Measurements from ENCODE around the gene TRAPPC5.

TRAPPC5 gene

DNA sequence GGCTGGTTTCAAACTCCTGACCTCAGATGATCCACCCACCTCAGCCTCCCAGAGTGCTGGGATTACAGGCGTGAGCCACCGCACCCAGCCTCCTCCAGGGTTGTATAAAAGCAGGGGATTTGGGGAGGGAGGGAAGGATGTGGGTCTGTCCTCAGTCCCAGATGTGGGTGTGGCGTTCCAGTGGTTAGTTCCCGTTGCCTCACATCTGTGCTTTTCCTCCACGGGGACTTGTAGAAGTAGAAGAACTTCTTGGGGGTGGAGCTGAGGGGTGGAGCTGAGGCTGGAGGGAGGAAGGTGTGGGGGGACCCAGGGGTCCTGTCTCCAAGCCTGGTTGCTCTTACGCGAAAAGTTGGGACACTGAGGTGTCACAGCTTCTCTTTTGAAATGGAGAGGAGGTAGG lies 4.3 kb upstream of the TRAPPC5 start:
- DNase-seq = peak; percentile 50 to 75 (median 63)

- peak in 3 of 4 experiments; percentile 52 to 62 (median 56) for DNase-seq
These were observed 3.8 kb upstream of the TRAPPC5 start, which contains the start of gene MCEMP1 for GRCh38 chr19:7676854-7677253. TSS of gene MCEMP1 (plus strand) at chr19:7677090. CDS start at chr19:7677121, 31 bp downstream.

- peak in 1 of 4 experiments; percentile 34 for DNase-seq
These were observed 2.8 kb upstream of the TRAPPC5 start for GRCh38 chr19:7677669-7678311.

DNA sequence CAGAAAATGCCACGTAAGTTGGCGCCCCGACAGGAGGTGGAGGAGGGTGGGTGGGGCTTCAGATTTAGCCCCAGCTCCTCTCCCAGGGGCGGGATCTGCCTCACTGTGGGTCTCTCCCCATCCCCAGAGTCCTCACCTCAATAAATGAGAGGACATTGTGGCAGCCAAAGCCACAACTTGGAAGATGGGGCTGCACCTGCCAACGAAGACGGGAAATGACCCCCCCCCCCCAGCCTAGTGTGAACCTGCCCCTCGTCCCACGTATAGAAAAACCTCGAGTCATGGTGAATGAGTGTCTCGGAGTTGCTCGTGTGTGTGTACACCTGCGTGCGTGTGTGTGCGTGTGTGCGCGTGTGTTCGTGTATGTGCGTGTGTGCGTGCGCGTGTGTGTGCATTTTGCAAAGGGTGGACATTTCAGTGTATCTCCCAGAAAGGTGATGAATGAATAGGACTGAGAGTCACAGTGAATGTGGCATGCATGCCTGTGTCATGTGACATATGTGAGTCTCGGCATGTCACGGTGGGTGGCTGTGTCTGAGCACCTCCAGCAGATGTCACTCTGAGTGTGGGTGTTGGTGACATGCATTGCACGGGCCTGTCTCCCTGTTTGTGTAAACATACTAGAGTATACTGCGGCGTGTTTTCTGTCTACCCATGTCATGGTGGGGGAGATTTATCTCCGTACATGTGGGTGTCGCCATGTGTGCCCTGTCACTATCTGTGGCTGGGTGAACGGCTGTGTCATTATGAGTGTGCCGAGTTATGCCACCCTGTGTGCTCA lies 1.5 kb upstream of the TRAPPC5 start:
- peak; percentile 49 to 73 (median 68) for DNase-seq

DNA sequence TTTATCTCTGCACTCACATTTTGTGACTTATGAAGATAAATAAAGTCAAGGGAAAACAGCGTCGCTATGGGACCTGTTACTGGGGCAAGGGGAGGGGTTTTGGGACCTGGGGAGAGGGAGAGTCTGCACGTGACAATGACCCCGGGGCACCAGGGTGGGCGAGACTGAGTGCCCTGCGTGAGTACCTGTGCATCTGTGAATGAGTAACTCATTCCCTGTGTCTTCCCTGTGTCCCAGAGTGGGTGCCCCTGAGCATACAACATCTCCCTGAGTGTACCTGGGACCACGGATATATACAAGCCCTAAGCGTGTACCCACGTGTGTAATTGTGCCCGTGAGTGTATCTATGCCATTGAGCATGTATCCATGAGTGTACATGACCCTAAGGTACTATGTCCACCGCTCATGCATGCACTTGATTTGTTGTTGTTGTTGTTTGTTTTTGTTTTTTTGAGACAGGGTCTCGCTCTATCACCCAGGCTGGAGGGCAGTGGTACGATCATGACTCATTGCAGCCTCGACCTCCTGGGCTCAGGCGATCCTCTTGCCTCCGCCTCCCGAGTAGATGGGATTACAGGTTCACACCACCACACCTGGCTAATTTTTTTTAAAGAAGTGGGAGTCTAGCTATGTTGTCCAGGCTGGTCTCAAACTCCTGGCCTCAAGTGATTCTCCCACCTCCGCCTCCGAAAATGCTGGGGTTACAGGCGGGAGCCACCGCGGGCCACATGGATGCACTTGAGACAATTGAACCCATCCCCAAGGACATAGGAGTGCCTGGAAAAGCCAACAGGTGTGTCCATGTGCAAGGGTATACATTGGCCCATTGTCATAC lies 645 bp upstream of the TRAPPC5 start:
- DNase-seq = no peak

GRCh38 chr19:7681340-7682174 lies 924 bp downstream of the TRAPPC5 start:
- DNase-seq = peak; percentile 88 to 96 (median 92)

GRCh38 chr19:7682175-7682855 lies 1.7 kb downstream of the TRAPPC5 start:
- no peak for DNase-seq

DNA sequence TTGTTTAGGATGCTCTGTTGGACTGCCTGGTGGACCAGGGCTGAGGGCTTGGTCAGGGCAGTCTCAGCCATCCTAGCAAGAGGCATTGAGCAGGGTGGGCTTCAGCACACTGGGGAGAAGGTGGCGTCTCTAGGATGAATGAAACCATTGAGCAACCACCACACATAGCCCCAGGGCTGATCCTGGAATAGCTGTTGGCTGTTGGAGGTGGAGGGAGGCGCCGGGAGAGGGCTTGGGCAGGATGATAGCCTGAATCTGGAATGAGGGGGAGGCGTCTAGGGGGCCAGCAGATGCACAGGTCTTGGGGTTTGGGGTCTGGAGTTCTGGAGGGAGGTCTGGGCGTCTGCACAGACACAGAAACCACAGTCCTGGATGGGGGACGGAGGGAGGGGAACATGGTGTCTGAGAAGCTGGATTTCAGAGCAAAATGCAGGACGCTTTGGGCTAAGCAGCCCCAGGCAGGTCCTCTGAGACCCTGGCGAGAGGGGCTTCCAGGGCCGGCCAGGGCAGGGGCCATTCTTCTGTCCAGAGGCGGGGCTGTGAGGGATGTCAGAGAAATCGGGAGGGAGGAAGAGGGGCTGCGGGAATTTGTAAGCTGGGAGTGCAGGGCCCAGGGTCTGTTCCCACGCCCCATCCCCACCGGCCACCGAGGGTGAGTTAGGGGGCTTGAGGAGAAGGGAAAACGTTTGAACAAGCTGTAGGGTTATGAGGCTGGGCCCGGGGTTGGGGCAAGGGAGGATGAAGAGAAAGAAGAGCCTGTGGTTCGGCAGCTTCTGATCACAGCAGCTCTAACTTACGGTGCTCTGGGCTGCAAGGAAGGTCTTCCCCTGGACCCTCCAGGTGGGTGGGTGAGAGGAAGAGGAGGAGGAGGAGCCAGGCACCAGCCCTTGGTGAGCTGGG lies 5.2 kb downstream of the TRAPPC5 start:
- no peak for DNase-seq

DNA sequence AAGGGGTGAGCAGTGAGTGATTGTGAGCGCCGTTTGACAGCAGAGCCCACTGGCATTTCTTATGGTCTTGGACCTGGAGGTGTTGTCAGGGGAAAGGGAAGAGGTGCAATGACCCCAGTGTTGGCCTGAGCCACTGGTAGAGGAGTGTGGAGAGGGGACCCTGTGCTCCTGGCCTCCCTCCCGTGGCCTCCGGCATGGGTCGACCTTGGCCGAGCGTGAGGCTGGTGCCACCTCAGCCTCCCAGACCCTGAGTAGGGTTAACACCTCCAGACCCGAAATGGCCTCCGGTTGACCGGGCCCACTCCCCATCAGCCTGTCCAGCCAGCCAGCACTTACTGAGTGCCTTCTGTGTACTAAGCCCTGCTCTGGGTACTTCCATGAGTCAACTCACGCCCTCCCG lies 6.5 kb downstream of the TRAPPC5 start:
- no peak for DNase-seq

- DNase-seq = no peak
These were observed 8.5 kb downstream of the TRAPPC5 start for GRCh38 chr19:7689165-7689564.

- no peak for DNase-seq
These were observed 10.2 kb downstream of the TRAPPC5 start for GRCh38 chr19:7690779-7691258.

GRCh38 chr19:7691497-7691896 lies 10.9 kb downstream of the TRAPPC5 start:
- no peak for DNase-seq

DNA sequence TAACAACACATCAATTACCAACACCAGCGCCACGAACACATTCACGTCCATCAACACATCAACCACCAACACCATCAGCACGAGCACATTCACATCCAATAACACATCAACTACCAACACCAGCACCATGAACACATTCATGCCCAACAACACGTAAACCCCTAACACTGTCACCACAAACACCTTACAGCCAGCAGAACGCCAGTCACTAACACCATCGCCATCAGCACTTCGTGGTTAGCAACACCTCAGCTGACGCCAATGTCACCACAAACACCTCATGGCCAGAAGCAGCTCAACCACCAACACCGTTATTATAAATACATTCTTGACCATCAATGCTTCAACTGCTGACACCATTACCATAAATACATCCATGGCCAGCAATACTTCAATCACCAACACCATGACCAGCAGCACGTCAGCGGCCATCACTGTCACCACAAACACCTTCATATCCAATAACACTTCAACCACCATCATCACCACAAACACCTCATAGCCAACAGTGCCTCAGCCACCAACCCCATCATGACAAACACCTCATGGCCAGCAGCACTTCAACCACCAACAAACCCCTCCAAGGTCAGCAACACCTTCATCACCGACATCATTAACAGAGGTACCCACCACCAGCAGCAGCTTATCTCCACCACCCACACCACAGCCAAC lies 11.9 kb downstream of the TRAPPC5 start:
- no peak for DNase-seq

GRCh38 chr19:7694499-7694898 lies 13.9 kb downstream of the TRAPPC5 start:
- peak in 1 of 4 experiments; percentile 33 for DNase-seq

- DNase-seq = no peak
These were observed 17.2 kb downstream of the TRAPPC5 start for GRCh38 chr19:7697721-7698287.

DNA sequence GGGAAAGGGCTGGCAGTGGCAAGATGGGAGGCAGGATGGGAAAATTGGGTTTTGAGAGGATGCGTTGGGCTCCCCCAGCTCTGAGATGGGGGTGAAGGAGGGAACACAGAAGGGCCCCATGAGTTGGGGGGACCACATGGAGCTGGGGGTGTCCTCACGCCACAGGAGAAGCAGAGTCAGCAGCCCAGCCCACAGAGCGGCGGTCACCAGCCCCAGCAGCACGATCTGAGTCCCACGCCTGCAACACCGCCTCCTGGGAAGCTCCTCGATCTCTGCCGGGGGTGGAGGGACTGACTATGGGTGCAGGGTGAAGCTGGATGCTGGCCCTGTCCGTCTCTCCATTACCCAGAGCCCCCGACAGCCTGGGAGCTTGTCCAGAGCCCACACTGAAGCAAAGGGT lies 17.9 kb downstream of the TRAPPC5 start:
- DNase-seq = peak in 3 of 4 experiments; percentile 25 to 48 (median 39)

DNA sequence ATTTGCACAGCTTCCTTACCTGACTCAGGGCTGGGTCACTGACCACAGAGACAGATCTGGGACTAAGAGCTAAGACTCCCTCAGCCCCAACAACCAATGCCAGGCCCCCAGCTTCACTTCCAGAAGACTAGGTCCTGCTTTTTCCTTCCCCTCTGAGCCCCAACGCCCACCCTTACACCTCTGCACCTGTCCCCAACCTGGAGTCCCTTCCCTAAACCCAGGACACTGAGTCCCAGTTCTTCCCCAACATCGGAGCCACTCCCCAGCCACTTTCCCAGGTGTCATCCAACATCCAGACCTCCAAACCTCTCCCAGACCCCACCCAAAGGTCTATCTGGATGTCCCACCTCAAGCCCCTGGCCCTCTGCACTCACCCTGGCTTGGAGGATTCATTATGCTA lies 18.4 kb downstream of the TRAPPC5 start:
- no peak for DNase-seq

GRCh38 chr19:7699417-7700401 lies 19.1 kb downstream of the TRAPPC5 start:
- peak; percentile 24 to 58 (median 46) for DNase-seq

Data from suppressor macrophage (primary cell).